CD4-positive, alpha-beta memory T cell (primary cell): ENCODE measurements around the gene SMAD3. TPM values are rescaled to one million over a fixed set of nuclear protein-coding genes. Genes with fewer than 3 reads are reported as not detected.
A peak's percentile ranks its signal among the peaks of the same experiment; 100 is the strongest.

Experiments
- CTCF ChIA-PET: fragments of 350-600 bp; sonication (Branson Sonifier 250); formaldehyde crosslinking; loops from one replicate; lab custom pipeline; 2021; ENCODE audit warnings: inconsistent platforms; ENCODE audit not compliant: partially characterized antibody; lab: Charles Lee
- POLR2A ChIA-PET: fragments of 350-600 bp; sonication (Branson Sonifier 250); formaldehyde crosslinking; loops from one replicate; lab custom pipeline; 2021; ENCODE audit not compliant: partially characterized antibody; lab: Charles Lee
- DNase-seq, 5 donors: peaks; one replicate each; pipeline versions ENCODE4 v3.0.0 to v3.0.0-alpha.2; 2020 to 2022; ENCODE audit warnings: mixed read lengths in 1 of 5
- H3K27ac ChIP-seq: one replicate; pipeline ENCODE4 v1.7.0; 2013; ENCODE audit warnings: low read depth, low read length
- H3K27me3 ChIP-seq: 2 replicates; pipeline ENCODE4 v1.7.0; 2013; ENCODE audit warnings: mild to moderate bottlenecking, low read length, moderate library complexity; ENCODE audit not compliant: insufficient read depth
- H3K36me3 ChIP-seq: 2 replicates; pipeline ENCODE4 v1.7.0; 2013; ENCODE audit warnings: mild to moderate bottlenecking, low read length, moderate library complexity; ENCODE audit not compliant: insufficient read depth
- H3K4me1 ChIP-seq: 2 replicates; pipeline ENCODE4 v1.7.0; 2013; ENCODE audit warnings: mild to moderate bottlenecking, low read length, moderate library complexity; ENCODE audit not compliant: insufficient read depth
- H3K4me3 ChIP-seq, 2 donors: one replicate each; pipeline ENCODE4 v1.7.0; 2013; ENCODE audit warnings: low read length in 2 of 2, mild to moderate bottlenecking in 1 of 2
- H3K9me3 ChIP-seq, 2 donors: one replicate each; pipeline ENCODE4 v1.7.0; 2013; ENCODE audit warnings: low read length in 2 of 2, control low read depth in 1 of 2; ENCODE audit not compliant: control insufficient read depth in 1 of 2
- H3K27ac Mint-ChIP-seq, 7 donors: one replicate each; pipeline ENCODE4 v1.8.0; 2020 to 2021; ENCODE audit warnings: mixed read lengths in 7 of 7, mild to moderate bottlenecking in 6 of 7, inconsistent platforms in 3 of 7, moderate library complexity in 3 of 7
- H3K27me3 Mint-ChIP-seq, 2 donors: one replicate each; pipeline ENCODE4 v1.8.0; 2020 to 2021; ENCODE audit warnings: mixed read lengths in 2 of 2
- H3K36me3 Mint-ChIP-seq, 2 donors: one replicate each; pipeline ENCODE4 v1.8.0; 2020 to 2021; ENCODE audit warnings: mixed read lengths in 2 of 2, inconsistent platforms in 1 of 2, mild to moderate bottlenecking in 1 of 2
- H3K4me1 Mint-ChIP-seq, 4 donors: one replicate each; pipeline ENCODE4 v1.8.0; 2020 to 2021; ENCODE audit warnings: mixed read lengths in 4 of 4, mild to moderate bottlenecking in 1 of 4
- H3K4me3 Mint-ChIP-seq, 8 donors: one replicate each; pipeline ENCODE4 v1.8.0; 2020 to 2021; ENCODE audit warnings: mixed read lengths in 8 of 8, mild to moderate bottlenecking in 7 of 8, moderate library complexity in 6 of 8, inconsistent platforms in 3 of 8
- H3K9me3 Mint-ChIP-seq, 8 donors: one replicate each; pipeline ENCODE4 v1.8.0; 2020 to 2021; ENCODE audit warnings: mixed read lengths in 8 of 8, mild to moderate bottlenecking in 5 of 8, inconsistent platforms in 3 of 8, moderate library complexity in 1 of 8
- intact Hi-C: fragments of 100-400 bp; cut with micrococcal nuclease; formaldehyde crosslinking; loops from one replicate; pipeline ENCODE4 v1.15.1; 2023
- polyA plus RNA-seq, 2 donors: library from polyadenylated mRNA; unstranded; fragments of 300-500 nt; fragmentation: Illumina TruSeq; gene quantifications; one replicate each; pipeline ENCODE4 v1.2.3, GENCODE V29; 2021
- total RNA-seq, 2 experiments: library from RNA; stranded (reverse); gene quantifications; one replicate each; pipeline ENCODE4 v1.2.3, GENCODE V29; 2021

SMAD3 gene
- total and polyA plus RNA-seq, 4 experiments from 2014 or later: 14.6 to 197 (median 110) TPM

- H3K9me3 Mint-ChIP-seq: no peaks in the 10 kb centered on the region
- CTCF ChIA-PET: no interaction called here
- no peaks in the 10 kb centered on the region for H3K27me3 Mint-ChIP-seq
- H3K27ac Mint-ChIP-seq: peak overlapping the region in 5 of 7 donors; percentile 37 to 77 (median 67)
- Histone ChIP-seq H3K36me3 (peaks cover 77% of the 10 kb centered on the region), H3K4me3 (no peak overlapping the region), H3K27me3 (no peaks in the 10 kb centered on the region), H3K4me1 (no peaks in the 10 kb centered on the region), H3K9me3 (no peaks in the 10 kb centered on the region), H3K27ac (no peak overlapping the region)
- no peak for DNase-seq
- intact Hi-C loops: no loop called here
- peaks cover 66 to 89% of the 10 kb centered on the region in 2 donors for H3K36me3 Mint-ChIP-seq
- POLR2A ChIA-PET: interaction anchor here (1.2 to 1.7 kb wide), 2 partner anchors 12 to 121 kb away, joined by 3 read pairs; no protein-coding TSS in a partner anchor
- peaks cover 1 to 8% (median 7%) of the 10 kb centered on the region in 4 donors for H3K4me1 Mint-ChIP-seq
- H3K4me3 Mint-ChIP-seq: no peak overlapping the region
Observed at GRCh38 chr15:67186688-67187087, 121.3 kb downstream of the SMAD3 start.

- ChIA-PET POLR2A (interaction anchor here (1.2 to 1.7 kb wide), 2 partner anchors 11 to 121 kb away, joined by 3 read pairs; no protein-coding TSS in a partner anchor), CTCF (no interaction called here)
- peaks cover 77% of the 10 kb centered on the region for H3K36me3 ChIP-seq
- H3K9me3 Mint-ChIP-seq: no peaks in the 10 kb centered on the region
- no peak overlapping the region for H3K4me3 ChIP-seq
- no peak overlapping the region for H3K4me3 Mint-ChIP-seq
- H3K4me1 Mint-ChIP-seq: peaks cover 1 to 8% (median 7%) of the 10 kb centered on the region in 4 donors
- H3K36me3 Mint-ChIP-seq: peaks cover 71 to 89% of the 10 kb centered on the region in 2 donors
- H3K27me3 ChIP-seq: no peaks in the 10 kb centered on the region
- H3K9me3 ChIP-seq: no peaks in the 10 kb centered on the region
- no peaks in the 10 kb centered on the region for H3K27me3 Mint-ChIP-seq
- no peak overlapping the region for H3K27ac ChIP-seq
- DNase-seq: no peak
- no peaks in the 10 kb centered on the region for H3K4me1 ChIP-seq
- H3K27ac Mint-ChIP-seq: peak overlapping the region in 4 of 7 donors; percentile 29 to 70 (median 68)
- intact Hi-C loops: no loop called here
Observed at GRCh38 chr15:67187351-67187854, 122.0 kb downstream of the SMAD3 start.

- Mint-ChIP-seq H3K36me3 (peaks cover 74 to 92% of the 10 kb centered on the region in 2 donors), H3K27ac (peak overlapping the region in 6 of 7 donors; percentile 41 to 72 (median 52)), H3K4me3 (no peak overlapping the region), H3K9me3 (no peaks in the 10 kb centered on the region), H3K27me3 (no peaks in the 10 kb centered on the region), H3K4me1 (peaks cover 1 to 8% (median 7%) of the 10 kb centered on the region in 4 donors)
- Histone ChIP-seq H3K4me3 (no peak overlapping the region), H3K27me3 (no peaks in the 10 kb centered on the region), H3K9me3 (no peaks in the 10 kb centered on the region), H3K4me1 (no peaks in the 10 kb centered on the region), H3K27ac (no peak overlapping the region), H3K36me3 (peaks cover 79% of the 10 kb centered on the region)
- CTCF ChIA-PET: interaction anchor here (1.4 kb wide), 1 partner anchor 151 kb away, joined by 3 read pairs; no protein-coding TSS in a partner anchor
- POLR2A ChIA-PET: interaction anchor here (0.5 kb wide), 1 partner anchor 20 kb away, joined by 3 read pairs; no protein-coding TSS in a partner anchor
- intact Hi-C loops: no loop called here
- DNase-seq: no peak
Observed at GRCh38 chr15:67188551-67189218, 123.3 kb downstream of the SMAD3 start.

GRCh38 chr15:67189326-67190051, 124.1 kb downstream of the SMAD3 start:
- H3K4me1 ChIP-seq: no peaks in the 10 kb centered on the region
- H3K36me3 ChIP-seq: peaks cover 75% of the 10 kb centered on the region
- ChIA-PET CTCF (no interaction called here), POLR2A (no interaction called here)
- H3K27ac ChIP-seq: no peak overlapping the region
- Mint-ChIP-seq H3K9me3 (no peaks in the 10 kb centered on the region), H3K4me1 (peaks cover 3 to 12% (median 7%) of the 10 kb centered on the region in 4 donors), H3K27ac (peak overlapping the region in 2 of 7 donors; percentile 22 to 27), H3K27me3 (no peaks in the 10 kb centered on the region), H3K36me3 (peaks cover 78 to 92% of the 10 kb centered on the region in 2 donors), H3K4me3 (no peak overlapping the region)
- H3K27me3 ChIP-seq: no peaks in the 10 kb centered on the region
- H3K9me3 ChIP-seq: no peaks in the 10 kb centered on the region
- intact Hi-C loops: no loop called here
- DNase-seq: no peak
- no peak overlapping the region for H3K4me3 ChIP-seq

GRCh38 chr15:67190326-67190725, 124.9 kb downstream of the SMAD3 start:
- Mint-ChIP-seq H3K4me1 (peaks cover 2 to 8% (median 5%) of the 10 kb centered on the region in 4 donors), H3K27me3 (no peaks in the 10 kb centered on the region), H3K9me3 (no peaks in the 10 kb centered on the region), H3K27ac (peak overlapping the region in 1 of 7 donors; percentile 27), H3K4me3 (no peak overlapping the region), H3K36me3 (peaks cover 71 to 89% of the 10 kb centered on the region in 2 donors)
- Histone ChIP-seq H3K4me3 (no peak overlapping the region), H3K27me3 (no peaks in the 10 kb centered on the region), H3K4me1 (no peaks in the 10 kb centered on the region), H3K27ac (no peak overlapping the region), H3K9me3 (no peaks in the 10 kb centered on the region), H3K36me3 (peaks cover 67% of the 10 kb centered on the region)
- ChIA-PET POLR2A (no interaction called here), CTCF (no interaction called here)
- intact Hi-C loops: no loop called here
- no peak for DNase-seq

- no peak for DNase-seq
- Histone ChIP-seq H3K36me3 (peaks cover 64% of the 10 kb centered on the region), H3K27me3 (no peaks in the 10 kb centered on the region), H3K27ac (no peak overlapping the region), H3K4me3 (no peak overlapping the region), H3K4me1 (no peaks in the 10 kb centered on the region), H3K9me3 (no peaks in the 10 kb centered on the region)
- intact Hi-C loops: no loop called here
- Mint-ChIP-seq H3K4me1 (peaks cover 1 to 5% (median 3%) of the 10 kb centered on the region in 4 donors), H3K4me3 (no peak overlapping the region), H3K27ac (peak overlapping the region in 1 of 7 donors; percentile 47), H3K36me3 (peaks cover 68 to 84% of the 10 kb centered on the region in 2 donors), H3K9me3 (no peaks in the 10 kb centered on the region), H3K27me3 (no peaks in the 10 kb centered on the region)
- POLR2A ChIA-PET: no interaction called here
- CTCF ChIA-PET: no interaction called here
Observed at GRCh38 chr15:67190813-67191212, 125.4 kb downstream of the SMAD3 start.
